ENCODE measurements around the gene KCNIP1. TPM values are rescaled to one million over a fixed set of nuclear protein-coding genes. Genes with fewer than 3 reads are reported as not detected.

Gene KCNIP1
- total and polyA plus RNA-seq, 10 of the 15 experiments (the other 5 are each of a cell fraction or from before 2014, with no cell fraction given): not detected

DNA sequence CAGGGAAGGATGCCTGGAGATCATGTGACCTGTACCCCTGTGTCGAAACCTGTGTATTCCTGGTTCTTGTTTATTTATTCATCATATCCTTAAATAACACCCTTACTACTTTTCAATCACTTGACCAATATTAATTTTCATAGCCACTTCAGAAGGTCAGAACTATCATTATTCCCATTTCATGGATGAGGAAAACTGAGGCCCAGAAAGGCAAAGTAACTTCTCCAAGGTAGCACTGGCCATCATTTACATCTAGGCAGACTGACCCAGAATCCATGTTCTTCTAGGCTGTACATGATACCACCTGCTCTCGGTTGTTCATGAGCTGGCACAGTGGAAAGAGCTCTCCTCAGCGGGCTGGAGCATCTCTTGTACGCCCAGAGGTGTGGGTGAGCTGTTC, 49.4 kb downstream of the KCNIP1 start:
- TF ChIP-seq, protein P1, sequence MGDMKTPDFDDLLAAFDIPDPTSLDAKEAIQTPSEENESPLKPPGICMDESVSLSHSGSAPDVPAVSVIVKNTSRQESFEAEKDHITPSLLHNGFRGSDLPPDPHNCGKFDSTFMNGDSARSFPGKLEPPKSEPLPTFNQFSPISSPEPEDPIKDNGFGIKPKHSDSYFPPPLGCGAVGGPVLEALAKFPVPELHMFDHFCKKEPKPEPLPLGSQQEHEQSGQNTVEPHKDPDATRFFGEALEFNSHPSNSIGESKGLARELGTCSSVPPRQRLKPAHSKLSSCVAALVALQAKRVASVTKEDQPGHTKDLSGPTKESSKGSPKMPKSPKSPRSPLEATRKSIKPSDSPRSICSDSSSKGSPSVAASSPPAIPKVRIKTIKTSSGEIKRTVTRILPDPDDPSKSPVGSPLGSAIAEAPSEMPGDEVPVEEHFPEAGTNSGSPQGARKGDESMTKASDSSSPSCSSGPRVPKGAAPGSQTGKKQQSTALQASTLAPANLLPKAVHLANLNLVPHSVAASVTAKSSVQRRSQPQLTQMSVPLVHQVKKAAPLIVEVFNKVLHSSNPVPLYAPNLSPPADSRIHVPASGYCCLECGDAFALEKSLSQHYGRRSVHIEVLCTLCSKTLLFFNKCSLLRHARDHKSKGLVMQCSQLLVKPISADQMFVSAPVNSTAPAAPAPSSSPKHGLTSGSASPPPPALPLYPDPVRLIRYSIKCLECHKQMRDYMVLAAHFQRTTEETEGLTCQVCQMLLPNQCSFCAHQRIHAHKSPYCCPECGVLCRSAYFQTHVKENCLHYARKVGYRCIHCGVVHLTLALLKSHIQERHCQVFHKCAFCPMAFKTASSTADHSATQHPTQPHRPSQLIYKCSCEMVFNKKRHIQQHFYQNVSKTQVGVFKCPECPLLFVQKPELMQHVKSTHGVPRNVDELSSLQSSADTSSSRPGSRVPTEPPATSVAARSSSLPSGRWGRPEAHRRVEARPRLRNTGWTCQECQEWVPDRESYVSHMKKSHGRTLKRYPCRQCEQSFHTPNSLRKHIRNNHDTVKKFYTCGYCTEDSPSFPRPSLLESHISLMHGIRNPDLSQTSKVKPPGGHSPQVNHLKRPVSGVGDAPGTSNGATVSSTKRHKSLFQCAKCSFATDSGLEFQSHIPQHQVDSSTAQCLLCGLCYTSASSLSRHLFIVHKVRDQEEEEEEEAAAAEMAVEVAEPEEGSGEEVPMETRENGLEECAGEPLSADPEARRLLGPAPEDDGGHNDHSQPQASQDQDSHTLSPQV (IDR thresholded peaks at IDR 0.05): no peak
- H3K4me2 ChIP-seq (ENCODE audit: control insufficient read depth, insufficient read depth): no peak overlapping the region
- FAIRE-seq (no peak), DNase-seq (ENCODE audit: low read depth, low spot score) (no peak), ATAC-seq (no peak)
- H4K20me1 ChIP-seq (ENCODE audit: control insufficient read depth, insufficient read depth): no peaks in the 10 kb centered on the region; the same call in 1 of the 2 replicates
- H3K9me3 ChIP-seq (replicated peaks; ENCODE audit: control insufficient read depth, insufficient read depth, low read length): no peaks in the 10 kb centered on the region
- no TSS peak for BruUV-seq (replicated peaks)
- ChIA-PET POLR2A (no interaction called here), SMC1A (ENCODE audit: uncharacterized antibody, unreplicated experiment) (interaction anchor here (0.7 kb wide), 1 partner anchor 1742 kb away, joined by 3 read pairs; no protein-coding TSS in a partner anchor), RAD21 (ENCODE audit: unreplicated experiment) (no interaction called here), CTCF (interaction anchor here (0.6 kb wide), 1 partner anchor 26 kb away, joined by 3 read pairs; no protein-coding TSS in a partner anchor)
- intact Hi-C loops (cut with micrococcal nuclease; ENCODE audit: unreplicated experiment) (no loop called here), in situ Hi-C loops (cut with MboI) (no loop called here)
- no peaks in the 10 kb centered on the region for H3K36me3 ChIP-seq (ENCODE audit: control insufficient read depth in 2 of 2, insufficient read depth in 2 of 2, low read length in 1 of 2)
- H3K27ac ChIP-seq (ENCODE audit: control insufficient read depth, insufficient read depth): no peak overlapping the region
- no peak overlapping the region for H2AFZ ChIP-seq (ENCODE audit: control insufficient read depth, low read depth, low read length)
- H3K27me3 ChIP-seq (replicated peaks in 1 of 2; ENCODE audit: control insufficient read depth in 2 of 2, insufficient read depth in 2 of 2, low read length in 1 of 2): peaks cover 2 to 5% of the 10 kb centered on the region in 2 experiments; a peak in 2 of 4 replicates
- H3K4me3 ChIP-seq: no peak overlapping the region
- no peaks in the 10 kb centered on the region for H3K4me1 ChIP-seq (ENCODE audit: control insufficient read depth, insufficient read depth, low read length)
- no peak overlapping the region for H3K9ac ChIP-seq (ENCODE audit: control insufficient read depth, insufficient read depth, low read length)
- WGBS (ENCODE audit: insufficient coverage, insufficient replicate concordance, low lambda C conversion rate, missing lambda C conversion rate): 1% methylated on average over 4 of the region's 4 CpGs
- no peaks in the 10 kb centered on the region for H3K79me2 ChIP-seq (ENCODE audit: control insufficient read depth, insufficient read depth, low read length)

Data from GM12878 (cell line).